Stimulated activated CD4-positive, alpha-beta T cell treated with anti-CD3 and anti-CD28 coated beads, TNF-alpha, amount 100 ng/mL, for 1 hour (primary cell): ENCODE data around the gene LGALS8.

Source experiments
- DNase-seq, 3 donors: peaks; one replicate each; pipeline ENCODE4 v3.0.0-alpha.2; 2020; ENCODE audit warnings: low read depth in 3 of 3, low spot score in 1 of 3

The LGALS8 gene

DNA sequence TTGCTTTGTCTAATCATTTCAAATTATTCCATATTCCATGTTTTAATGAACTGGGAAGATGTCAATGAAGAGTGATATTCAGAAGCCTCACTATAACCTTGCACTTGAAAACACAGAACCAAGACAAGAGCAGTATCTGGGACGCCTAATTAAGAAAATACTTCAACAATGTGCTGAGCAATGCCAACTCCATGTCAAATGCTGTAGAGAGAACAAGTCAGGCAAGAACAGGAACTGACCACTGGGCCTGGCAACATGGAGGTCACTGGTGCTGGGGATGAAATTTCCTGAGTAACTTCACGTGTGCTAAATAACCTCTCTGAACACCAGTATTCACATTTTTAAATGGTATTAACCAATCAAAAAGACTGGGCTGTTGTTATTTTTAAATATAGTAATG, 57.7 kb downstream of the LGALS8 start:
- no peak for DNase-seq

DNA sequence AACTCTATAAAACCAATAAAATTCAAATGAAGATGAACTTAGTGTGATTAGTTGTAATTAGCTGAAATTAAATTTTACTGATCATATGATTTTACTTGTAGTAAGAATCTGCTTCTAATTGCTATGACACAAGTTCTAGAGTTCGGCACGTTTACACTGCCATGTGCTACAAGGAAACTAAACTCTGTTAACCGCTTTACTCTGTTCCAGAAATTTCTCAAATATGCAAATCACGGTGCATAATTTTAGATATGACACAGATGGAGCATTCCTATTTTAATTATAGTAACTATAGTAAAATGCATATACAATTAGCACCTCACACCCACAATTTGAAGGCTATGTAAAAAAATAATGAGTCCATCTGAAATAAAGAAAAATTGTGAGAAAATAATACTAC, 65.7 kb downstream of the LGALS8 start:
- DNase-seq: no peak

GRCh38 chr1:236590553-236591150, 66.9 kb downstream of the LGALS8 start:
- no peak for DNase-seq

DNA sequence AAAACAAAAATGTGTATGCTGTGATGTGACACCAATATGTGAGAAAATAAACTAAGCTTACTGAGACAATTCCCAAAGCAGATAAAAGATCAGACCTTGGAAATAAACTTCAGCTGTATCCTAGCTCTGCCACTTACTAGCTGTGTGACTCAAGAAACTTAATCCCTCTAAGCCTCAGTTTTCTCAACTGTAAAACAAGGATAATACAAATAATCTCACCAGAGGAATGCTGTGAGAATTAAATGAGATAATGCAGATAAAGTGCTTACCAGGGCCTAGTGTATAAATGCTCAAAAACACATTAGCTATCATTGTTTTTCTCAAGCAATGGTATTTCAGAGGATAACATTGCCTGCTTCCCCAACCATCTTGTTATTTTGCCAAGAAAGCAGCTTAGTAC, 78.4 kb downstream of the LGALS8 start:
- DNase-seq: no peak
